ENCODE measurements around the gene MAP3K19.

The MAP3K19 gene

DNA sequence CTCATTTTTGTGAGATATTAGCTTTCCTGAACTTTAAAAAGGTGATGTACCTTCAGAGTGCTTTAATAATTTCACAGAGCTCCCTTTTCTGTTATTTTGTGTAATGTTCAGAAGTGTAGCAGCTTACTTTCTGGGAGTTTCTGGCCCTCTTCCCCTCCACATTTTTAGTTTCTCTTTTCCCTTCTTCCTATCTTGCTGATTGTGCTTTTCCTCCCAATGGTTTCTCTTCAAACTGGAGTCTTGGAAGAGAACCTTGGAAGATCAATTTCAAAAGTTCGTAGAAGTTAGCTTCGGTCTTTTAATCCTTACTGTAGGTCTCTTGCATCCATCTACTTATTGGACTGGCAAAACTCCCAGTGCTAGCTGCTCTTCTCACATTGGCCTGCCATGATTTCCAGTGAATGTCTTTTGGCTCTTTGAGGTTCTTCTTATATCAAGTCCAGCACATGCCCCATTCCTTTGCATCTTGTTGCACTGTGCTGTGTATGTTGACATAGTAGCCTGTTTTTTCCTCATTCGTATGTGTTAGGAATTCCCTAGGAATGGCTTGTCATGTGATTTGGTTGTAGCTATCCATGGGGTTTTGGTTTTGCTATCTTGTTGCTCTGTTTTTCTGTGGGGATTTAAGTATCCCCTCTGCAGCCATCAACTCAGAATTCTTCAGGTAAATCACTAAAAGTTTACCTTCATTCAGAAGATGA, 120.9 kb downstream of the MAP3K19 start:
- no peak for DNase-seq

DNA sequence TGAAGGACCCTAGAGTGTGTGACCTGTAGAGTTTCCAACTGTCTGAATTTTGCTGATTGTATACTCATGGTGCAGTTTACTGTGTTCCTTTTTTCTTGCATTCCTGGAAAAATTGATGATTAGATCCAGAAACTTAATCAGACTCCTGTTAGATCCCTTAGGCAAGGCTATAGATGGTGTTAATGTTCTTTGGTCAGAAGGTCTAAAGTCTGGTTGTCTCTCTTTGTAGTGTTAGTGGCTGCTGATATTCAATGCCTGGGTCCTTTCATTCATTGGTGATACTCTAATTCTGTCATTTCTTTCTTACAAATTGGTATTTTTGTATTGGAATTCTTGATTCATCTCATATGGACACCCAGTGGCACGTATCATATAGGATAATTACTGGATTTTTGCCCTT, 122.3 kb downstream of the MAP3K19 start:
- DNase-seq, result no peak

DNA sequence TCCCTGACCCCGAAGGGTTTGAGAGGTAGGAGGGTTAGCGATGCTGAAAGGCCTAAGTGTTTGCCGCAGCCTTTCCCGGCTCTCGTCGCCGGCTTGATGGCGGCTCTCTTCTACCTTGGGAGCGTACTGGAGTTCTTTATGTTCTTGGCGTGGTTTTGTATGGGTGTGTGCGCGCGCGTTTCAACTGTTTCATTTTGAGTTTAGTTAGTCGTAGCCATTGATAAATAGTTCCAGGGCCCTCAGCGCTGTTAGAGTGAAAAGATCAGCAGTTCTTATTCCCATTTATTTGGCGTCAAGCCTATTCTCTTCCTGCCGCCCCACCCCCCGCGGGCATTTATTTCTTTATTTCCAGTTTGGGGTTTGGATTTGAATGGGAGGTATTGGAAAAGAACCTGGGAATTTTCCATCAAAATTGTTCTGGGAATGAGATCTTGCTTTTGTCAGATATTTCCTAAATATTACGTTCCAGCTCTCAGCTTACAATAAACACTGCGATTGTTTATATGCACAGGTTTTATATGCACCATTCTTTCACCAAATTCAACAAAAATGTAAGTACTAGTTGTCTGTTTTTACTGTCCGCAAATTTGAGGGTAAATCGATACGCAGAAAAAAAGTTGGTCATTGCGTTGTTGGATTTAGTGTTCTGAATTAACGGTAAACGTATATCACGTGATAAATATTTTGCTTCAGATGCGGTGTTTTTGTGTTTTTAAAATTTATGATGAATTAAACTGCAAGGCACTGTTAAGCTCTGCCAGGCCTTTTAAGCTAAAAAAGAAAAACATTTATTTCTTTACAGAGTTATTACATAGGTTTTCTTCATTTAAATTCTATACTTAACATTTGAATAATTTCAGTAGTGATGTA, 127.7 kb downstream of the MAP3K19 start:
- no peak for DNase-seq

DNA sequence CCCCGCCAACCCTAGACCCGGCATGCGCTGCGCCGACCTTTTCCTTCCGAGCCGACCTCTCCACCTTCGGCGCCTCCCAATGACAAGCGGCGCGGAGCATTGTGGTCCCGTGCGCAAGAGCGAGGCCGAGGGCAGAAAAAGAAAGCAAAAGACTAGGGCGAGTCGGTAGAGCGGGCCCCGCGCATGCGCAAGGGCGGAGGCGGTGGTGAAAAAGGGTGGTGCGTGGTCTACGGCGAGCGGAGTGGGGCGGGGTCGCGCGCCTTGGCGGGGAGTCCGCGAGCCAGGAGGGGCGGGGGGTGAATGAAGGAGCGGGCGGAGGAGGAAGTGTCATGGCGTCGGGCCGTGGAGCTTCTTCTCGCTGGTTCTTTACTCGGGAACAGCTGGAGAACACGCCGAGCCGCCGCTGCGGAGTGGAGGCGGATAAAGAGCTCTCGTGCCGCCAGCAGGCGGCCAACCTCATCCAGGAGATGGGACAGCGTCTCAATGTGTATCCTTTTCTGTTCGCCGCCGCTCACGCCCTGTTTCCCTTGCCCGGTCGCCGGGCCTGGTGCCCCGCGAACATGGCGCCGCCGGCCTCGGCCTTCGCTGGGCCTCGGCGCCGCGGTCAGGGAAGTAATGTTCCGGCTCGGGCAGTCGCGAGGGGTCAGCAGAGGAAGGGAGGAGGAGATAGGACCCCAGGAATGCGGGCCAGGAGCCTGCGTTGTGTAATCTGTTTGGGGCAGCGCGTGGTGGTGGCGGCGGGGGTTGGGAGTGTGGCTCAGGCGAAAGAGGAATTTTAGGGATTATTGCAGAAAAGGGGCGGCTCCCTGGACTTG, 128.5 kb downstream of the MAP3K19 start, which contains the start of gene CCNT2:
CCNT2 (plus strand) TSS at position 297 of the 815 bp plus-strand sequence; CDS start at position 330, 33 bp downstream.
- peak; percentile 97 for DNase-seq

DNA sequence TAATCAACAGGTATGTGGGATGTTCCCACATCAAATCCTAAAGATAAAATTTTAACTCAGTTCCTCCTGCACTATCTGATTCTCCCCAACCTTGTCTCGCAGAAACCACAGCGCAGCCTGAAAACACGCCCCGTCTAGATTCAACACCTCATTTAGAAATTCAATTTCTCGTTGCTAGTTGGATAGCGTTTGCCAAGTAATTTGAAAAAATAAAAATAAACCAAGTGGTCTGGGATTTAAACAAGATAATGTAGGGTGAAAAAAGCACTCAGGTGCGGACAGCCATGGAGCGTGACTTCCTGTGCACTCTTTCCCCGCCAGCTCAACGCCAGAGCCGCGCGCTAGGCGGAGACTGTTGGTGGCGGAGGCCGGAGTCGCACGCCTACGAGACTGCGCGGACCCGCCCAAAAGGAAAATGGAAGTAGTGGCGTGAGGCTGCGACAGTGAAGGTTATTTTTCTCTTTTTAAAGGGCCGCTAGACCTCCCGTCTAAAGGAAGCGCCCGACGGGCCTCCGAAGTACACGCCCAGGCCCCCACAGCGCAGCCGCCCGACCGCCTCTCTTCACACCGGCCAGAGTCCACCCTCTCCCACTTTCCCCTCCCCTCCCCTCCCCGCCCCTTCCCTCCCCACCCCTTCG, 129.2 kb downstream of the MAP3K19 start:
- peak; percentile 95 for DNase-seq

DNA sequence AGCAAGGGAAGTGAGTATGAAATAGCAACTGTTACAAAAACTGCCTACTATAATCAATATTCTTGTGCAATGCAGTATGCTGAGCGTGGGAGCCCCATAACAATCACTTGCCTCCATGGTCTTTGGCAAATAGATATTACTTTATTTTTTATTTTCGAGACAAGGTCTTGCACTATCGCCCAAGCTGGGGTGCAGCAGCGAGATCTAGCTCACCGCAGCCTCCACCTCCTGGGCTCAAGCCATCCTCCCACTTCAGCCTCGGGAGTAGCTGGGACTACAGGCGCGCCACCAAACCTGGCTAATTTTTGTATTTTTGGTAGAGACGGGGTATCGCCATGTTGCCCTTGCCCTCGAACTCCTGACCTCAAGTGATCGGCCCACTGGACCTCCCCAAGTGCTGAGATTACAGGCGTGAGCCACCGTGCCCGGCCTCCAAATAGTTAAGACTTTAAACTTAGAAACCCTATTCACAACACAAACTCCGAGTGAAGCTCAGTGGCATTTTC, 129.8 kb downstream of the MAP3K19 start:
- no peak for DNase-seq

Measured in retina (tissue), 1 donor.